Keratinocyte (primary cell): ENCODE measurements around the gene HHATL. TPM values are rescaled to one million over a fixed set of nuclear protein-coding genes. Genes with fewer than 3 reads are reported as not detected.

Experiments used
- DNase-seq: peaks from one replicate; pipeline ENCODE4 v3.0.0-alpha.2; 2011; ENCODE audit warnings: low read depth, missing footprints, low spot score
- FAIRE-seq: peaks from 2 replicates; lab custom pipeline; 2011; peaks lifted over from hg19 to GRCh38; lab: Jason Lieb, UNC
- H2AFZ ChIP-seq: 2 replicates; pipeline ENCODE4 v1.6.0; 2012; ENCODE audit warnings: low read length, control low read depth, inconsistent platforms; ENCODE audit not compliant: control insufficient read depth
- H3K27ac ChIP-seq: 2 replicates; pipeline ENCODE4 v1.5.1; 2011; ENCODE audit warnings: low read length; ENCODE audit not compliant: control insufficient read depth, insufficient read depth
- H3K27me3 ChIP-seq: 3 replicates; pipeline ENCODE4 v1.6.0; 2011; ENCODE audit warnings: low read length; ENCODE audit not compliant: control insufficient read depth, insufficient read depth; ENCODE audit errors: extremely low read depth
- H3K36me3 ChIP-seq, 2 experiments: 2 replicates in 1 of 2; 3 replicates in 1 of 2; pipeline ENCODE4 v1.5.1; 2011; ENCODE audit warnings: low read length in 2 of 2, mild to moderate bottlenecking in 1 of 2; ENCODE audit not compliant: control insufficient read depth in 2 of 2, insufficient read depth in 2 of 2; ENCODE audit errors: extremely low read depth in 1 of 2
- H3K4me1 ChIP-seq: 3 replicates; pipeline ENCODE4 v1.5.1; 2011; ENCODE audit warnings: low read length; ENCODE audit not compliant: control insufficient read depth, insufficient read depth; ENCODE audit errors: extremely low read depth
- H3K4me2 ChIP-seq: 3 replicates; pipeline ENCODE4 v1.6.0; 2011; ENCODE audit warnings: low read depth, low read length; ENCODE audit not compliant: control insufficient read depth, insufficient read depth; ENCODE audit errors: extremely low read depth
- H3K4me3 ChIP-seq, 3 experiments: fragments of 200-600 bp in 1 of 3; sonication (generic) in 1 of 3; 2 replicates in 2 of 3; 3 replicates in 1 of 3; pipeline ENCODE4 v1.5.1; 2011 to 2016; ENCODE audit warnings: low read length in 3 of 3, mild to moderate bottlenecking in 3 of 3, control low read depth in 2 of 3, inconsistent platforms in 1 of 3, low read depth in 1 of 3, mixed read lengths in 1 of 3, mixed run types in 1 of 3, moderate library complexity in 1 of 3; ENCODE audit not compliant: control insufficient read depth in 2 of 3, insufficient read depth in 2 of 3; ENCODE audit errors: extremely low read depth in 1 of 3
- H3K79me2 ChIP-seq: 2 replicates; pipeline ENCODE4 v1.6.0; 2012; ENCODE audit warnings: low read length; ENCODE audit not compliant: control insufficient read depth, insufficient read depth
- H3K9ac ChIP-seq: 3 replicates; pipeline ENCODE4 v1.6.0; 2011; ENCODE audit warnings: low read length; ENCODE audit not compliant: control insufficient read depth, insufficient read depth; ENCODE audit errors: extremely low read depth
- H3K9me1 ChIP-seq: 3 replicates; pipeline ENCODE4 v1.6.0; 2011; ENCODE audit warnings: low read length; ENCODE audit not compliant: control insufficient read depth, insufficient read depth; ENCODE audit errors: extremely low read depth
- H3K9me3 ChIP-seq: 2 replicates; pipeline ENCODE4 v1.5.1; 2012; ENCODE audit warnings: low read depth, low read length; ENCODE audit not compliant: control insufficient read depth
- H4K20me1 ChIP-seq: 3 replicates; pipeline ENCODE4 v1.6.0; 2011; ENCODE audit warnings: low read length; ENCODE audit not compliant: control insufficient read depth, insufficient read depth; ENCODE audit errors: extremely low read depth
- CTCF ChIP-seq, 3 experiments: IDR thresholded peaks in 1 of 3; conservative IDR thresholded peaks in 1 of 3; optimal IDR thresholded peaks in 1 of 3; 2 replicates in 2 of 3; 3 replicates in 1 of 3; pipeline versions ENCODE3 to v1.5.1; 2011; ENCODE audit warnings: low read length in 3 of 3, mild to moderate bottlenecking in 3 of 3, moderate library complexity in 2 of 3, control low read depth in 1 of 3, inconsistent platforms in 1 of 3; ENCODE audit not compliant: insufficient read depth in 2 of 3; ENCODE audit errors: extremely low read depth in 1 of 3
- EZH2 ChIP-seq: IDR thresholded peaks from one replicate; pipeline ENCODE4 v1.6.1; 2012; ENCODE audit warnings: inconsistent platforms, mild to moderate bottlenecking, low read length, moderate library complexity
- dilution Hi-C: fragments of 300-500 bp; cut with MboI; formaldehyde crosslinking; loops from one replicate; pipeline ENCODE4 v1.7.0; 2020; ENCODE audit warnings: low sequenced_read_pairs; ENCODE audit not compliant: extremely low pct_ligation_motif_present
- polyA plus RNA-seq, 5 experiments: library from polyadenylated mRNA; depleted of rRNA in 3 of 5; stranded (reverse) in 3 of 5; stranded (forward) in 1 of 5; unstranded in 1 of 5; fragments of >200 nt; gene quantifications; 1 replicate in 1 of 5; 2 replicates in 3 of 5; 3 replicates in 1 of 5; pipeline versions ENCODE4 v1.2.1 to v1.2.3, GENCODE V29; 2011 to 2012; ENCODE audit warnings: missing spikeins in 2 of 5, low read depth in 1 of 5, low replicate concordance in 1 of 5

The HHATL gene
- polyA plus RNA-seq, 1 donor (not counting 4 experiments of a cell fraction or from before 2014, with no cell fraction given), result not detected

- no peak for FAIRE-seq
Observed at GRCh38 chr3:42670670-42671069, 31.9 kb downstream of the HHATL start.

GRCh38 chr3:42670051-42670576 lies 32.5 kb downstream of the HHATL start:
- Histone ChIP-seq H3K9me1 (no peaks in the 10 kb centered on the region), H2AFZ (no peak overlapping the region), H3K36me3 (no peaks in the 10 kb centered on the region), H3K4me2 (no peak overlapping the region), H3K27me3 (no peaks in the 10 kb centered on the region), H3K9me3 (no peaks in the 10 kb centered on the region), H3K4me1 (peaks cover 4% of the 10 kb centered on the region), H3K9ac (no peak overlapping the region), H4K20me1 (no peaks in the 10 kb centered on the region), H3K27ac (no peak overlapping the region), H3K4me3 (no peak overlapping the region), H3K79me2 (no peaks in the 10 kb centered on the region)
- no peak for DNase-seq
- no peak for FAIRE-seq
- TF ChIP-seq CTCF (optimal IDR thresholded peaks at IDR 0.05 in 1 of 3, IDR thresholded peaks at IDR 0.05 in 1 of 3, conservative IDR thresholded peaks at IDR 0.05 in 1 of 3; ENCODE audit: extremely low read depth in 1 of 3, insufficient read depth in 2 of 3, low read length in 3 of 3) (no peak), EZH2 (no peak)
- dilution Hi-C loops, result no loop called here

More at GRCh38 chr3:42670670-42671069, 31.9 kb downstream of the HHATL start:
- H3K27me3 ChIP-seq, result no peaks in the 10 kb centered on the region
- no peaks in the 10 kb centered on the region for H3K9me3 ChIP-seq
- dilution Hi-C loops, result no loop called here
- H3K4me1 ChIP-seq, result no peaks in the 10 kb centered on the region
- H4K20me1 ChIP-seq, result no peaks in the 10 kb centered on the region
- no peaks in the 10 kb centered on the region for H3K36me3 ChIP-seq
- no peak overlapping the region for H3K4me2 ChIP-seq
- no peak overlapping the region for H2AFZ ChIP-seq
- TF ChIP-seq EZH2 (no peak), CTCF (optimal IDR thresholded peaks at IDR 0.05 in 1 of 3, IDR thresholded peaks at IDR 0.05 in 1 of 3, conservative IDR thresholded peaks at IDR 0.05 in 1 of 3; ENCODE audit: extremely low read depth in 1 of 3, insufficient read depth in 2 of 3, low read length in 3 of 3) (no peak)
- no peak overlapping the region for H3K4me3 ChIP-seq
- no peak overlapping the region for H3K27ac ChIP-seq
- no peaks in the 10 kb centered on the region for H3K9me1 ChIP-seq
- H3K9ac ChIP-seq, result no peak overlapping the region
- no peaks in the 10 kb centered on the region for H3K79me2 ChIP-seq
- no peak for DNase-seq
